HG03060 (cell line): ENCODE data around the gene BHLHE40.
"Not testable (repeated sequence)": the region's sequence is repeated elsewhere in the genome, so short reads cannot be mapped to it uniquely, and the experiment has no call there.

ENCODE experiments used
- ATAC-seq: cut with Tn5 transposase; IDR thresholded peaks from one replicate; pipeline ENCODE4 v1.9.1; 2021; ENCODE audit warnings: low read depth, moderate number of reproducible peaks; ENCODE audit not compliant: unreplicated experiment

BHLHE40 gene

GRCh38 chr3:4959180-4959579 lies 20.1 kb upstream of the BHLHE40 start:
- no peak for ATAC-seq

DNA sequence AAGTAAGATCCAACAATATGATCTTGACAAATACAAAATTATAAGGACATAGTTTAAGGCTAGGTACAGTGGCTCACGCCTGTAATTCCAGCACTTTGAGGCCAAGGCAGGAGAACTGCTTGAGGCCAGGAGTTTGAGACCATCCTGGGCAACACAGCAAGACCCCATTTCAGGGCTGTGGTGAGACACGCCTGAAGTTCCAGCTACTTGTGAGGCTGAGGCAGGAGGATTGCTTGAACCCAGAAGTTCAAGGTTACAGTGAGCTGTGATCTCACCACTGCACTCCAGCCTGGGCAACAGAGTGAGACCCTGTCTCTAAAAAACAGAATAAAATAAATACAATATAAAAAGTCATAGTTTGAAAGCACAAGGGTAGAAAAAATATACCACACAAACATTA lies 17.4 kb upstream of the BHLHE40 start:
- not testable (repeated sequence) for ATAC-seq

DNA sequence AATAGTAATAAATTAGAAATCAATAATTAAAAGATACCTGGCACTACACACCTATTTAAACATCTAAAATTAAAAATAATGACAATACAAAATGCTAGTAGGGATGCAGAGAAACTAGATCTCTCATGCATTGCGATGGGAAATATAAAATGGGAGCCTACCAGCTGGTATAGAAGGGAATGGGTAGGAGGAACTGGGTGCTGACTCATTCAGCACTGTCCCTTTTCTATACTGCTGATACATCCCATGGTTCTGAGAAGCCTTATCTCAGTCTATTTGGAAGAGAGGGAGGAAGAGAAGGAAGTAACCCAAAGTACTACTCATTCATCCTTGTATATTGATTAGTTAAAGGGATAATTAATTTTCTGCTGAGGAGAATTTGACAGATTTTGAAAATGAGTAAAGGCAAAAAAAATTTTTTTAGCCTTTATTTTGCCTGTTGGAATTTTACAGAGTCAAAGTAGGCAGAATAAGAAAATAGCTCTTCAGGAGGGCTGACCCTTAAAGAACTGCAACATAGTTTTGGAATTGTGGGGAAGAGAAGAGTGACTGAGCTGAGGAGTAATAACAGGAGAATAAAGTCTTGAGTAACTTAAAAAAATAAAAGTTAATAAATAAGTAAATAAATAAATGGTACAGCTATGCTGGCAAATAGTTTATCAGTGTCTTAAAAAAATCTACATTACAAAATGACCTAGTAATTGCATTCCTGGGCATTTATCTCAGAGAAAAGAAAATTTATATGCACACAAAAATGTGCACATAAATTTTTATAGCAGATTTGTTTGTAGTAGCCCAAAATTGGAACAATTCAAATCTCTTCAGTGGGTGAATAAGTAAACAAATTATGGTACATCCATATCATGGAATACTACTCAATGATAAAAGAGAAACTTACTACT lies 15.3 kb upstream of the BHLHE40 start:
- ATAC-seq: no peak

DNA sequence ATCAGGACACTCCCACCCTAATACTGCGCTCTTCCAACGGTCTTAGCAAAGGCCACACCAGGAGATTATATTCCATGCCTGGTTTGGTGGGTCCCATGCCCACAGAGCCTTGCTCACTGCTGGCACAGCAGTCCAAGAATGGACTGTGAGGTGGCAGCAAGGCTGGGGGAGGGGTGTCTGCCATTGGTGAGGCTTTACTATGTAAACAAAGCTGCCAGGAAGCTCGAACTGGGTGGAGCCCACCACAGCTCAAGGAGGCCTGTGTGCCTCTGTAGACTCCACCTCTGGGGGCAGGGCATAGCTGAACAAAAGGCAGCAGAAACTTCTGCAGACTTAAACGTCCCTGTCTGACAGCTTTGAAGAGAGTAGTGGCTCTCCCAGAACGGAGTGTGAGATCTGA lies 13.2 kb upstream of the BHLHE40 start:
- not testable (repeated sequence) for ATAC-seq

DNA sequence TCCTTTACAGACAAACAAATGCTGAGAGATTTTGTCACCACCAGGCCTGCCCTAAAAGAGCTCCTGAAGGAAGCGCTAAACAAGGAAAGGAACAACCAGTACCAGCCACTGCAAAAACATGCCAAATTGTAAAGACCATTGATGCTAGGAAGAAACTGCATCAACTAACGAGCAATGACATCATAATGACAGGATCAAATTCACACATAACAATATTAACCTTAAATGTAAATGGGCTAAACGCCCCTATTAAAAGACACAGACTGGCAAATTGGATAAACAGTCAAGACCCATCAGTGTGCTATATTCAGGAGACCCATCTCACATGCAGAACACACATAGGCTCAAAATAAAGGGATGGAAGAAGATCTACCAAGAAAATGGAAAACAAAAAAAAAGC lies 11.6 kb upstream of the BHLHE40 start:
- ATAC-seq: not testable (repeated sequence)

- not testable (repeated sequence) for ATAC-seq
Observed at GRCh38 chr3:4971437-4971836, 7.8 kb upstream of the BHLHE40 start.

DNA sequence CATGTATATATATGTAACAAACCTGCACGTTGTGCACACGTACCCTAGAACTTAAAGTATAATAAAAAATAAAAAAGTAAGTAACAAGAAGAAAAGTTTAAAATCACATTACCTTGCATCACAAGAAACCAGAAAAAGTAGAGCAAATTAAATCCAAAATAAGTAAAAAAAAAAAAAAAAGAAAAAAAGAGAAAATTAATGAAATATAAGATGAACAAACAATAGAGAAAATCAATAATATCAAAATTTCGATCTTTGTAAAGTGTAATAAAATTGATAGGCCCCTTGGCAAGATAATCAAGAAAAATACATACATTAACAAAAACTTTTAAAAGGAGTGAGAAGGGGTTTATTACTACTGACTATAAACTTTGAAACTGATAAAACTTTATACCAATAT lies 7.4 kb upstream of the BHLHE40 start:
- no peak for ATAC-seq

DNA sequence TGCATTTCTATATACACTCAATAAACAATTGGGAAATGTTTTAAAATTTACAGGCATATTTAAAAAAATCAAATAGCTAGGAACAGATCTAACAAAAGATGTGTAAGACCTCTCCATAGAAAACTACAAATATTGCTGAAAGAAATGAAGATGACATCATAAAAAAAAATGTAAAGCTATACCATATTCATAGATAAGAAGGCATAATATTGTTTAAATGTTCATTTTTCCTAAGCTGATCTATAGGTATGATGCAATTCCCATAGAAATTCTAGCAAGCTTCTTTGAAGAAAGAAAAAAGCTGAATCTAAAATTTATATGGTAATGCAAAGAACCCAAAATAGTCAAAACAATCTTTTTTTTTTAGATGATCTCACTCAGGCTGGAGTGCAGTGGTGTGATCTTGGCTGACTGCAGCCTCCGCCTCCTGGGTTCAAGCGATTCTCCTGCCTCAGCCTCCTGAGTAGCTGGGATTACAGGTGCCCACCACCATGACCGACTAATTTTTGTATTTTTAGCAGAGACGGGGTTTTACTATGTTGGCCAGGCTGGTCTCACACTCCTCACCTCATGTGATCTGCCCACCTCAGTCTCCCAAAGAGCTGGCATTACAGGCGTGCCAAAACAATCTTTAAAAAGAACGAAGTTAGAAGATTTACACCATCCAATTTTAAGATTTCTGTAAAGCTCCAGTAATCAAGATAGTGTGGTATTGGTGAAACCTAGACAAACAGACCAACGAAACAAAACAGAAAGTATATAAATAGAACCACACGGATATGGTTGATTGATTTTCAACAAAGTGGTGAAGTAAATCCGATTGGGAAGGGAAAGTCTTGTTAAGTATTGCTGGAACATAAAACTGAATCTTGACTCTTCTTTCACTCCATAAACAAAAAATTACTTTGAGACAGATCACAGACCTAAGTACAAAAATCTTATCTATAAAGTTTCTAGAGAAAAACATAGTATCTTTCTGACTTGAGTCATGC lies 6.3 kb upstream of the BHLHE40 start:
- ATAC-seq: no peak

DNA sequence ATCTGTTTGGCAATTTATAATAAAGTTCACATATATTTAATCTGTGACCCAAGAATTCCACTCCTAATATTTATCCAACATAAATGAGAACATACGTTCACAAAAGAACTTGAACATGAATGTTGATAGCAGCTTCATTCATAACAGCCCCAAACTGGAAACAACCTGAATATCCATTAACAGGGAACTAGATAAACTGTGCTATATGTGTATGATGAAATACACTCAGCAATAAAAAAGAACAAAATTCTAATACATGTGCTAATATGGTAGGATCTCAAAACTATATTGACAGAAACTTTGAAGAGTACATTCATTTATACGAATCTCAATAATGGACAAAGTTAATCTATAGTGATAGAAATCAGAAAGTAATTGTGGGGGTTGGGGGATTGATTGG lies 5.1 kb upstream of the BHLHE40 start:
- no peak for ATAC-seq

DNA sequence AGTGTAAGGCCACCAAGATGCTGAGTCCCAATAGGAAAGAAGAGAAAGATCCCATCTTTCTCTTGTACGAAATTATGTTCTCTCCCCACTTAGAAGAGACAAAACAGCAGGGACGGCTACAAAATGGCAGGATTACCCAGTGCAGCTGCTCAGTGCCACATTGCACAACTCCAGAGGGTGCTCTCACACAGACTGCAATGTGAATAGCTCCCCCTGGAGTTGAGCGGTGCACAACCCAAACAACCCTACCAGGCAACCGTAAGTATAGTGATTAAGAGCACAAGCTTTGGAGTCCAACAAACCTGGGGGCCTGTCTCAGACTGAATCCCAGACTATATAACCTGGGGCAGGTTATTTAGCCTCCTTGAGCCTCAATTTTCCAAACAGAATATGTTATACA lies 3.1 kb upstream of the BHLHE40 start:
- no peak for ATAC-seq

DNA sequence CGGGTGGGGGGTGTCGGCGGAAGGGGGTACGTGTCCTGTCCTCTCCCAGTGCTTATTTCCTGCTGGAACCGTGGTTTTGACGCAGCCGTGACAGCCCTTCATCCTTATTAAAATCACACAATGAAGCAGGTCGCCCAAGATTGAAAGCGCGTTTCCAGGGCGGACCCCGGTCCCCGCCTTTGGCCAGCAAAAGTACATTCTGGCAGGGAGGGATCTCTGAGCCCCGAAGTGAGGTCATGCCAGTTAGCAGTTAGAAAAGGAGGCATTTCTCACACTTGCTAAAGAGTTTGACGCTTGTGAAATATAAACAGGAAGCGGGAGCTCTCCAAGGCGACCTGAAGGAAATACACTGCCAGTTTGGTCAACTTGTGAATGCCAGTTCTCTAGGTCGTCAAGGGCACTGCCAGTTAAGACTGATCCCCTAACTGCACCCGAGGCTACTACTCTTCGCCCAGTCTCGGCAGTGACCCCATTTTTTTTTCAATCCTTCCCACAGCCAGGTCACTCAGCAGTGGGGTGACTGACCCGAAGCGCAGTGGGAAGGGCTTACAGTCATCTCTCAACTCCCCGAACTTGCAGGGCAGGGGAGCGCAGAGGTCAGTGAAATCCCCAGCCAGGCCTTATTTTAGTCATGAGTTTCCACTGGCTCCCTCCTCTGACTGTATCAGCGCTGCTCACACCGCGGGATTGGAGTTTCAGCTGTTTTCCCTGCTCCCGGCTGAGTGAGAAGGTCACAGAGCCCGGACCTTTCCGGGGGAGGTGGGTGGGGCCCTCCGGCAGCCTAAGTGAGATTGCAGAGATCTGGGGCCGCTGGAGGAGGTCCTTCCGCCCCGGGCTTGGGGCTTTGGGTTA lies 2.0 kb upstream of the BHLHE40 start:
- ATAC-seq: peak; percentile 30

GRCh38 chr3:4977853-4978203 lies 1.4 kb upstream of the BHLHE40 start:
- ATAC-seq: no peak

GRCh38 chr3:4978204-4978965 lies 852 bp upstream of the BHLHE40 start:
- ATAC-seq: peak; percentile 19

DNA sequence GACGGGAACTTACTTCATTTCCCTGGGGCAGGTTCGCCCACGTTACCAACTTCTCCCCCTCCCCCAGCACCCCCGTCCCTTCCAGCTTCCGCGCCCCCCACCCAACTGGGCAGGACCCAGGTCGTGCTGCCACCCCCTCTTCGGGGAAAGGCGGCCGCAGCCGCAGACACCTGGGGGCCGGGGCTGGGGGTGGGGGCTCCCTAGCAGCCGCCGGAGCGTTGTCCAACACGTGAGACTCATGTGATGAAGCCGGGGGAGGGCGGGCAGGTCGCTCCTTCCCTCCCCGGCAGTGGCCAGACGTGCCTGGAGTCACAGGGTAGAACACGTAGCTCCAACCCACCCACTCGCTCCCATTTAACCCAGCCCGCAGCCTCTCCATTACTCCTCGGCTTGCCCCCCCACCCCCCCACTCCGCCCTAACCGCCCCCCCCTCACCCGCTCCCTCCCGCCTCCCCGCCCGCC lies 240 bp upstream of the BHLHE40 start:
- peak; percentile 28 for ATAC-seq

- no peak for ATAC-seq
Observed at GRCh38 chr3:4980229-4981203, 1.3 kb downstream of the BHLHE40 start.

DNA sequence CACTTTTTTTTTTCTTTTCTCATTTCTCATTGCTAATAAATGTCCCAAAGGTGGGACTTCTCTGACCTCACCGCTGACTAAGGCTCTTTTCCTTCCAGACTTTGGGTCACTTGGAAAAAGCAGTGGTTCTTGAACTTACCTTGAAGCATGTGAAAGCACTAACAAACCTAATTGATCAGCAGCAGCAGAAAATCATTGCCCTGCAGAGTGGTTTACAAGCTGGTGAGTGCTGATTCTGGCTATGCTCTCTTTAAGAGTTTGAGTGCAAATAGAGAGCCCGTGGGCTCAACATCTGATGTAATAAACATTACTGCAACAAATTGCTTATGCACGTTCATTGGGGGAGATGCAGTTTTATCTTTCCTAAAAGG lies 2.0 kb downstream of the BHLHE40 start:
- ATAC-seq: no peak

DNA sequence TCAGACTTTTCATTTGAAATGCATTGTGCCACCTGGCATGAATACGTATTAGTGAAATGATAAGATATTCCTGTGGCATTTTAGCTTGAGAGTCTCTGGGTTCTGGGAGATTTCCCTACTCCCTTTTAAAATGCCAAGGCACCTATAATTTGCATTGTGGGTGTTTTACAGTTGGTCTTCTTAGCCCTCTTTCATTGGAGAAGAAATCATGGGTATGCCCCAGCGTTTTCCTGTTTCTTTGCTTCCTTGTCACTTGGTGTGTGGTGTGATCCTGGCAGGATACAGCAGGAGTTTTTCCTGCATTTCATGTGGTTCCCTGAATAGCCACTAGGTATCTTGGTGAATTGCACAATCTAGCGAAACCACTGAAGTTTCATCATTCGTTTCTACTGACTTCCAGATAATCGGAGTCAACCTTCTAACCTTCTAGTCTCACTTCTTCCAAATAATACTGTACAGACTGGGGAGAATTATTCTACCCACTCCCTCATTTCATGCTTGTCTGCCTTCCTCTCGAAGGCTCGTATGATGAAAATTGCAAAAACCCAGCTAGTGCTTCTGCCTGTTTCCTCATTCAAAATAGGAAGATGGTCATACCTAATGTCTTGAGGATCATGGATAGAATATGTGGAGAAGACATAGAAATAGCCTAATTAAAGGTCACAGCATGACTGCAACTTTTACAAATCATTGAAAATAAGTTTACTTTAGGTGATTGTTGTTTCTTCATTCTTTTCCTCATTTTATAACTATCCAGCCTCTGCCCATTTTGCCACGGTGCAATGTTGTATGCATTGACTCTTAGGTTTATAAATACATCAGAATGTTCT lies 2.6 kb downstream of the BHLHE40 start:
- ATAC-seq: no peak
